HepG2 (cell line): ENCODE measurements around the gene GALNT18.

Source experiments
- ATF3 ChIP-seq: sonication (generic); formaldehyde crosslinking; IDR thresholded peaks from 2 replicates; pipeline ENCODE4 v1.4.0; 2020; ENCODE audit warnings: missing genetic modification reagents
- REST ChIP-seq, 2 experiments: IDR thresholded peaks; 2 replicates each; pipeline ENCODE4 v1.6.1; 2011 to 2012; ENCODE audit warnings: low read length in 2 of 2, borderline replicate concordance in 1 of 2, low read depth in 1 of 2, mild to moderate bottlenecking in 1 of 2, moderate library complexity in 1 of 2
- ZBTB39 ChIP-seq: sonication (generic); formaldehyde crosslinking; IDR thresholded peaks from 2 replicates; pipeline ENCODE4 v1.5.0; 2020; ENCODE audit warnings: missing genetic modification reagents
- ZNF343 ChIP-seq: sonication (generic); formaldehyde crosslinking; IDR thresholded peaks from 2 replicates; pipeline ENCODE4 v1.4.0; 2020; ENCODE audit warnings: mild to moderate bottlenecking, missing genetic modification reagents
- ZNF382 ChIP-seq: sonication (generic); formaldehyde crosslinking; IDR thresholded peaks from 2 replicates; pipeline ENCODE4 v1.5.0; 2020; ENCODE audit warnings: missing genetic modification reagents, mild to moderate bottlenecking, borderline replicate concordance

GRCh38 chr11:11496879-11497278 lies 124.9 kb downstream of the GALNT18 start:
- no peak for TF ChIP-seq ZNF343 (CRISPR knock-in tag)
- no peak for TF ChIP-seq ZNF382
- no peak for TF ChIP-seq REST (IDR thresholded peaks at IDR 0.05; ENCODE audit: borderline replicate concordance in 1 of 2, low read depth in 1 of 2, low read length in 2 of 2)
- TF ChIP-seq ATF3 (CRISPR knock-in tag) = no peak
- no peak for TF ChIP-seq ZBTB39 (CRISPR knock-in tag)
